GM18499 (cell line): ENCODE results near the gene SPRR2G.
"Not testable (repeated sequence)": the region's sequence is repeated elsewhere in the genome, so short reads cannot be mapped to it uniquely, and the experiment has no call there.

ENCODE experiments used
- ATAC-seq: cut with Tn5 transposase; IDR thresholded peaks from one replicate; pipeline ENCODE4 v1.9.1; 2021; ENCODE audit warnings: moderate number of reproducible peaks; ENCODE audit not compliant: insufficient read depth, unreplicated experiment

Gene SPRR2G

DNA sequence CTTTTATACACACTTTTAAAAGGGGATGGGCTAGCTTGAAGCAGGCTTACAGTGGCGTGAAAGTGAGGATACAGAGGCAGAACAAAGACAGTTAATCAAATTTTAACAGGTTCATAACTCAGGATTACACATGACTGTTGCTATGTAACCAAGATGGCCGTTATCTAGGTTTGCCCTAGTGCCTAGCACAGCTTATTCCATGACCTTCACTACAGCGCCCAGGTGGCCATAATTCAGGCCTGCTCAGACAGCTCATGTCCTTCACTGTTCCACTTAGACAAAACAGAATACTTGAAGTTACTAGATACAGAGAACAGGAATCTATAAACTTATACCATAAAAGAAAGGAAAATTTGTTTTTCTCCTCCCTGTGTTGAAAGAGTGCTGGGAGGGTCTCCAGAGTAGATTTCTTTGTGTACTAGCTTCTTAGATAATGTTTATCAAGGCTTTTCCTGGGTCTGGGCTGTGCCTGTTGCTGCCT is 31.2 kb downstream of the SPRR2G start:
- ATAC-seq, result no peak

DNA sequence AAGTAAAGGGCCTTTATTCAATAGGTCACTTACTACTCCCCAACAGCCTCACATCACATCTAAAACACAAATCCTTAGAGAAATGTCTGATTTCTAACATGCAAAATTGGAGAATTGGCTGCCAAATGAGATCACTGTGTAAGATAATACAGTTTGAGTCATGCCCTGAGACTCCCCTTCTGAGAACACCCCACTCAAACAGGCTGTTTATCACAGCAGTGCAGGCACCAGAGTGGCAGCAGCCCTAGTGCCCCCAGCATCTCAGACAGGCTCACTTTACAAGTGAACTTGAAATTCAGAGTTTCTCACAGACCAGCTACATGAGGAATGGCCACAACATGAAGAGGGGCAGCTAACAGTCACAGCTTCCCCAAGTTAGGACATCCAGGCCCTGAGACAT is 35.4 kb downstream of the SPRR2G start:
- not testable (repeated sequence) for ATAC-seq

DNA sequence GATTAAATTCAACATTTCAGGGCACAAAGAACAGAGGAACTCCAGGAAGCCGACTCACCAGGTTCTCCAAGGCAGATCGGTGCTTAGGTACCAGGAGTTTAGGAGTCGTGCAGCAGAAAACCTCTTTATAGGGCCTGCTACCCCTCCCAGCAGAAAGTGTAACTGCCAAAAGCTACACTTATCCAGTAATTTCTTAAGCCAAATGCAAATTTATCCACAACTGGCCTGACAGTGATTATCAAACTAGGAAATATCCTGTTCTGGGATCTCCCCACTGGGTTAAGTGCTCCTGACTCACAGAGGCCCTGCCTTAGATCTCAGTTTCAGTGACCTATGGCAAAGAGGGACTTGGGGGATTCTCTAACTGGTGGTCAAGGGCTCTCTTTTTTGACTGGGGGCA is 37.3 kb downstream of the SPRR2G start, which contains the start of gene SPRR2F:
Gene SPRR2F (minus strand): TSS at position 101 of the 400 bp plus-strand sequence. CDS start 783 bp downstream, outside the sequence.
- no peak for ATAC-seq

GRCh38 chr1:153112454-153112853 is 38.2 kb downstream of the SPRR2G start:
- not testable (repeated sequence) for ATAC-seq

- ATAC-seq, result no peak
These were observed 50.4 kb downstream of the SPRR2G start for GRCh38 chr1:153100245-153100644.
